K562 (cell line): ENCODE results near the gene MVK. TPM values are rescaled to one million over a fixed set of nuclear protein-coding genes. Genes with fewer than 3 reads are reported as not detected.

ENCODE experiments used
- ATAC-seq: fragments of 200-7000 bp; cut with Tn5 transposase; 3 replicates; pipeline ENCODE4 v1.9.1; 2020; ENCODE audit warnings: moderate library complexity
- BruUV-seq: library from RNA; stranded (reverse); fragments of 400-500 nt; replicated peaks from 2 replicates; lab custom pipeline; 2021; lab: Mats Ljungman, UMichigan
- CTCF ChIA-PET: fragments of 300-600 bp; formaldehyde crosslinking; extraction: SDS; loops from one replicate; lab custom pipeline; 2021; ENCODE audit warnings: low intra/inter-chr PET ratio; lab: Yijun Ruan, JAX
- POLR2A ChIA-PET: fragments of 300-600, 350-650 bp; sonication (Branson Sonifier 250); formaldehyde crosslinking; extraction: SDS; loops from one replicate; lab custom pipeline; 2021; ENCODE audit warnings: antibody characterized with exemption, inconsistent platforms; lab: Yijun Ruan, JAX
- DNase-seq, 4 experiments: peaks; one replicate each; pipeline versions ENCODE4 v3.0.0 to v3.0.0-alpha.2; 2011 to 2018; ENCODE audit warnings: low spot score in 3 of 4, mixed read lengths in 3 of 4; ENCODE audit errors: extremely low read depth in 1 of 4
- FAIRE-seq: peaks from 2 replicates; lab custom pipeline; 2011; peaks lifted over from hg19 to GRCh38; lab: Jason Lieb, UNC
- H2AFZ ChIP-seq: 2 replicates; pipeline ENCODE4 v1.6.0; 2011; ENCODE audit warnings: low read depth, low read length, control low read depth, inconsistent platforms
- H3K27ac ChIP-seq: fragments of 200-600 bp; 3 replicates; pipeline ENCODE4 v1.8.0; 2011; ENCODE audit warnings: low read depth, mild to moderate bottlenecking, control low read depth, inconsistent platforms, low read length, moderate library complexity, mixed read lengths; ENCODE audit errors: extremely low read depth
- H3K27me3 ChIP-seq, 2 experiments: fragments of 300-600 bp in 1 of 2; 2 replicates in 1 of 2; 3 replicates in 1 of 2; pipeline versions ENCODE4 v1.6.0 to v1.8.0; 2011; ENCODE audit warnings: inconsistent platforms in 2 of 2, low read length in 2 of 2, mild to moderate bottlenecking in 1 of 2, mixed read lengths in 1 of 2, moderate library complexity in 1 of 2; ENCODE audit not compliant: control insufficient read depth in 2 of 2, insufficient read depth in 2 of 2
- H3K36me3 ChIP-seq: fragments of 300-600 bp; 3 replicates; pipeline ENCODE4 v1.8.0; 2011; ENCODE audit warnings: mild to moderate bottlenecking, low read length, inconsistent platforms; ENCODE audit not compliant: control insufficient read depth, insufficient read depth
- H3K4me1 ChIP-seq, 2 experiments: fragments of 200-600 bp in 1 of 2; replicated peaks in 1 of 2; 2 replicates in 1 of 2; 3 replicates in 1 of 2; pipeline versions ENCODE4 v1.5.1 to v1.8.0; 2011; ENCODE audit warnings: inconsistent platforms in 2 of 2, low read length in 2 of 2, mild to moderate bottlenecking in 1 of 2, mixed read lengths in 1 of 2, moderate library complexity in 1 of 2; ENCODE audit not compliant: control insufficient read depth in 2 of 2, insufficient read depth in 2 of 2
- H3K4me2 ChIP-seq: 2 replicates; pipeline ENCODE4 v1.6.1; 2011; ENCODE audit warnings: low read length, control low read depth, inconsistent platforms, mixed read lengths; ENCODE audit not compliant: insufficient read depth
- H3K4me3 ChIP-seq: fragments of 200-600 bp; sonication (generic), shearing (Covaris generic); 2 replicates; pipeline ENCODE4 v1.5.1; 2016; ENCODE audit warnings: control low read depth, inconsistent platforms
- H3K79me2 ChIP-seq: fragments of 200-600 bp; 3 replicates; pipeline ENCODE4 v1.8.0; 2011; ENCODE audit warnings: low read length, inconsistent platforms; ENCODE audit not compliant: control insufficient read depth, insufficient read depth
- H3K9ac ChIP-seq, 2 experiments: 2 replicates each; pipeline versions ENCODE4 v1.6.0 to v1.6.1; 2011; ENCODE audit warnings: low read depth in 2 of 2, low read length in 2 of 2, control low read depth in 1 of 2, inconsistent platforms in 1 of 2, mild to moderate bottlenecking in 1 of 2, mixed read lengths in 1 of 2; ENCODE audit not compliant: insufficient read depth in 1 of 2
- H3K9me1 ChIP-seq: one replicate; pipeline ENCODE4 v1.6.0; 2011; ENCODE audit warnings: inconsistent platforms, mild to moderate bottlenecking, low read length, moderate library complexity; ENCODE audit not compliant: control insufficient read depth, insufficient read depth
- H3K9me3 ChIP-seq: replicated peaks from 2 replicates; pipeline ENCODE4 v1.5.1; 2011; ENCODE audit warnings: low read depth, low read length, inconsistent platforms; ENCODE audit not compliant: control insufficient read depth, insufficient read depth
- H4K20me1 ChIP-seq: replicated peaks from 2 replicates; pipeline ENCODE4 v1.6.1; 2011; ENCODE audit warnings: low read length, inconsistent platforms, mixed read lengths; ENCODE audit not compliant: control insufficient read depth, insufficient read depth
- BCOR ChIP-seq: fragments of 450-650 bp; IDR thresholded peaks from 2 replicates; pipeline ENCODE4 v1.6.1; 2016
- CBX3 ChIP-seq, 2 experiments: IDR thresholded peaks; 1 replicate in 1 of 2; 2 replicates in 1 of 2; pipeline ENCODE4 v1.6.1; 2012; ENCODE audit warnings: inconsistent platforms in 2 of 2, low read length in 2 of 2, borderline replicate concordance in 1 of 2, control low read depth in 1 of 2
- HLTF ChIP-seq: fragments of 450-650 bp; IDR thresholded peaks from 2 replicates; pipeline ENCODE4 v1.6.1; 2016
- KDM1A ChIP-seq, 2 experiments: fragments of 450-650 bp; IDR thresholded peaks; 2 replicates each; pipeline ENCODE4 v1.6.1; 2016; ENCODE audit warnings: mild to moderate bottlenecking in 2 of 2
- NR4A1 ChIP-seq, 2 experiments: fragments of 250-450 bp in 1 of 2; fragments of 450-650 bp in 1 of 2; sonication (Bioruptor Pico) in 1 of 2; IDR thresholded peaks; 2 replicates each; pipeline versions ENCODE4 v1.4.0 to v1.6.1; 2016 to 2020; ENCODE audit warnings: mild to moderate bottlenecking in 2 of 2, missing compliant biosample characterization in 1 of 2, missing genetic modification characterization in 1 of 2, moderate library complexity in 1 of 2
- RBFOX2 ChIP-seq: fragments of 200-400 bp; formaldehyde crosslinking; IDR thresholded peaks from 2 replicates; pipeline ENCODE4 v1.6.1; 2017; ENCODE audit warnings: low read depth, mild to moderate bottlenecking, low read length, moderate library complexity
- RBM25 ChIP-seq: fragments of 200-400 bp; formaldehyde crosslinking; IDR thresholded peaks from 2 replicates; pipeline ENCODE4 v1.6.1; 2018; ENCODE audit warnings: low read length, low read depth, moderate library complexity; ENCODE audit not compliant: severe bottlenecking
- SMARCA5 ChIP-seq: fragments of 450-650 bp; IDR thresholded peaks from 2 replicates; pipeline ENCODE4 v1.6.1; 2016
- ZFP36 ChIP-seq: fragments of 150-350 bp; IDR thresholded peaks from 2 replicates; pipeline ENCODE4 v1.6.1; 2018; ENCODE audit warnings: low read length, low read depth; ENCODE audit not compliant: partially characterized antibody
- ZNF76 ChIP-seq: fragments of 250-450 bp; sonication (Bioruptor Pico); IDR thresholded peaks from 2 replicates; pipeline ENCODE4 v1.4.0; 2020; ENCODE audit warnings: mild to moderate bottlenecking, moderate library complexity, borderline replicate concordance
- WGBS: fragments of 100-300 bp; shearing (Covaris generic); methylation state at CpG from one replicate; pipeline ENCODE4 v1.1.6; 2016; ENCODE audit warnings: low coverage, mixed read lengths; ENCODE audit not compliant: insufficient coverage; ENCODE audit errors: missing lambda C conversion rate; 5-methylcytosine and 5-hydroxymethylcytosine counted together
- in situ Hi-C: fragments of 300-500 bp; cut with MboI; formaldehyde crosslinking; loops from 4 replicates; pipeline ENCODE4 v1.15.0; 2018; ENCODE audit warnings: inconsistent platforms, mixed read lengths
- intact Hi-C: fragments of 100-400 bp; cut with micrococcal nuclease; formaldehyde crosslinking; loops from 2 replicates; pipeline ENCODE4 v1.14.2; 2022
- polyA plus RNA-seq, 8 experiments: library from polyadenylated mRNA; depleted of rRNA in 4 of 8; stranded (reverse) in 5 of 8; unstranded in 3 of 8; fragments of >200 nt; fragmentation: Nextera tagmentation in 2 of 8; fragmentation: Illumina TruSeq in 1 of 8; extraction: Ambion mirVana in 2 of 8; extraction: Trizol in 1 of 8; gene quantifications; 2 replicates each; pipeline versions ENCODE4 v1.2.1 to v1.2.3, GENCODE V29; 2011 to 2014; ENCODE audit warnings: inconsistent platforms in 1 of 8, missing spikeins in 1 of 8
- total RNA-seq, 7 experiments: library from RNA; depleted of rRNA in 6 of 7; stranded (reverse); fragments of >200 nt in 6 of 7; fragmentation: Illumina TruSeq in 2 of 7; extraction: Trizol in 2 of 7; gene quantifications; 2 replicates each; pipeline versions ENCODE4 v1.2.1 to v1.2.3, GENCODE V29; 2011 to 2021; ENCODE audit warnings: low replicate concordance in 1 of 7
- TF ChIP-seq, protein P1 (sequence below): IDR thresholded peaks from 3 replicates; pipeline ENCODE4 v1.6.1; 2011; ENCODE audit warnings: borderline replicate concordance, mild to moderate bottlenecking, moderate library complexity; ENCODE audit not compliant: insufficient read length; ENCODE audit errors: extremely low read depth

Gene MVK
- total and polyA plus RNA-seq, 9 of the 15 experiments (the other 6 are each of a cell fraction or from before 2014, with no cell fraction given): 0.41 to 33.6 (median 18.8) TPM

DNA sequence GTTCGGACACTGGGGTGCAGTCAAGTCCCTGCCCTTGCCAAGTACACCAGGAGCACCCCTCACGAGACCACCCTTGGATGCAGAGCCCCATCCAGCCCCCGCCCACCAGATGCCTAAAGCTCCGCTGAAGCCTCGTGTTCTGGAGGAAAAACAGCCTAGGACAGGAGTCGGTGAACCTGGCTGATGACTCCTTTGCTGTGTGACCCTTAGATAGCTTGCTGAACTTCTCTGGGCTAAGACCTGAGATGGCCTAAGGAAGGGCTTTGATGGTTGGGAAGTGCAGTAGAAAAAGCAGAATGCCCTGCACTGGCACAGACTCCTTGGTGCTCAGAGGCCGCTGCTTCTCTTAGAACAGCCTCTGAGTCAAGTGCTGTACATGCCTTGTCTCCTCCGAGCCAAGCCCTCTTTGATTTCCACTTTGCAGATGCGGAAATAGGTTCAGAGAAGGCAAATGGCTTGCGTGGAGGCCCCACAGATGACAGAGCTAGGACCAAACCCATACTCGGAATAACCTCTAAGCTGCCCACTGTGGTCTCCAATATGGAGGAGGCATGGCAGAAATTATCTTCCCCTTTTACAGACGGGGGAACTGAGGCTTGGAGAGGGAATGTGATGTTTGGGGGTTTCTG is 52.3 kb downstream of the MVK start:
- intact Hi-C loops (no loop called here), in situ Hi-C loops (no loop called here)
- POLR2A ChIA-PET: interaction anchor here (1.6 kb wide), 1 partner anchor 28 kb away, joined by 4 read pairs; no protein-coding TSS in a partner anchor
- 2% methylated on average over 12 of the region's 12 CpGs for WGBS
- Histone ChIP-seq H3K27ac (no peak overlapping the region), H3K9me3 (no peaks in the 10 kb centered on the region), H3K4me2 (no peak overlapping the region), H3K36me3 (no peaks in the 10 kb centered on the region), H2AFZ (no peak overlapping the region), H3K9ac (no peak overlapping the region), H3K9me1 (no peaks in the 10 kb centered on the region), H3K79me2 (no peaks in the 10 kb centered on the region), H4K20me1 (peaks cover 10% of the 10 kb centered on the region; the same call in 1 of the 2 replicates), H3K4me3 (no peak overlapping the region), H3K27me3 (peaks cover 11 to 36% of the 10 kb centered on the region in 2 experiments; a peak in 4 of 5 replicates), H3K4me1 (peaks cover 0 to 3% of the 10 kb centered on the region in 2 experiments; a peak in 1 of 5 replicates)
- BruUV-seq: no TSS peak
- CTCF ChIA-PET: no interaction called here
- FAIRE-seq (no peak), ATAC-seq (no peak), DNase-seq (no peak)
- peak; percentile 26 for TF ChIP-seq ZFP36
- no peak for TF ChIP-seq CBX3 (IDR thresholded peaks at IDR 0.05; ENCODE audit: borderline replicate concordance in 1 of 2, low read length in 2 of 2)

DNA sequence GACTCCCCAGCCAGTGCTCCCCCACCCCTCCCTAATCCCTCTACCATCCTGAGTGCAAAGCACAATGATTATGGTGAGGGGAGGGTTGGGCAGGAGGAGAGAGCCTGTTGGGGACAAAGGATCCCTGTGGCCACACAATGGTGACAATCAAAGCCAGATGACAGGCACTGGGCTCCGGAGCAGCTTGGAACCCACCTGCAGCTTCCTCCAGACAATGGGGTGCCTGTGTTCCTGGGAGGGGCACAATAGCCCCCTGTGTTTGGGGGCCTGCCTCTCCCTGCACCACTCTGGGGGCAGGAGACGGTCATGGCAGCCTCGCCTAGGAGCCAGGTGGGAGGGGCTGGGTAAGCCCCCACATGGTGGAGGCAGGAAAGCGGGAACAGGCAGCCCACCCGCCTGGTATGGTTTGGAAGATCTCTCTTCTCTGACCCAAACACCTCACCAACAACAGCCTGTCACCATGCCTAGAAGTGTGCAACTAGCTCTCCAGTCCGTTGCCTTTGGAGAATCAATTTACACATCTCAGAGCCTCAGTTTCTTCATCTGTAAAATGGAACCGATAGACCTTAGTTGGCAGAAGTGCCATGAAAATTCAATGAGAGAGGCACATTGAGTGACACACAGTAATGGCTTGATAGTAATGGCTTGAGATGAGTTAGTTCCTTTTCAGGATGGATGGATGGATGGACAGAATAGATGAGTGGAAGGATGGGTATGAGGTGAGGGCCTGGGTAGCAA is 53.0 kb downstream of the MVK start:
- H4K20me1 ChIP-seq: peaks cover 10% of the 10 kb centered on the region; the same call in 1 of the 2 replicates
- H3K79me2 ChIP-seq: no peaks in the 10 kb centered on the region
- H3K4me2 ChIP-seq: no peak overlapping the region
- H3K36me3 ChIP-seq: no peaks in the 10 kb centered on the region
- no peak for FAIRE-seq
- in situ Hi-C loops (no loop called here), intact Hi-C loops (no loop called here)
- no peak overlapping the region for H2AFZ ChIP-seq
- ATAC-seq: no peak
- peaks cover 7 to 35% of the 10 kb centered on the region in 2 experiments; a peak in 4 of 5 replicates for H3K27me3 ChIP-seq
- H3K9me3 ChIP-seq: no peaks in the 10 kb centered on the region
- H3K9me1 ChIP-seq: no peaks in the 10 kb centered on the region
- no peak overlapping the region for H3K4me3 ChIP-seq
- no peak overlapping the region for H3K9ac ChIP-seq
- TF ChIP-seq SMARCA5 (0 out of 2 replicates have a peak, but pooled peaks have one; percentile 19), RBM25 (peak; percentile 93), ZNF76 (no peak), BCOR (peak; percentile 56), NR4A1 (CRISPR knock-in tag; IDR thresholded peaks at IDR 0.05) (no peak), NR4A1 (tag; IDR thresholded peaks at IDR 0.05) (no peak), KDM1A (IDR thresholded peaks at IDR 0.05) (peak in 1 of 2 experiments; percentile 50; a peak in 1 of 4 replicates), RBFOX2 (no peak), HLTF (no peak)
- TF ChIP-seq, protein P1, sequence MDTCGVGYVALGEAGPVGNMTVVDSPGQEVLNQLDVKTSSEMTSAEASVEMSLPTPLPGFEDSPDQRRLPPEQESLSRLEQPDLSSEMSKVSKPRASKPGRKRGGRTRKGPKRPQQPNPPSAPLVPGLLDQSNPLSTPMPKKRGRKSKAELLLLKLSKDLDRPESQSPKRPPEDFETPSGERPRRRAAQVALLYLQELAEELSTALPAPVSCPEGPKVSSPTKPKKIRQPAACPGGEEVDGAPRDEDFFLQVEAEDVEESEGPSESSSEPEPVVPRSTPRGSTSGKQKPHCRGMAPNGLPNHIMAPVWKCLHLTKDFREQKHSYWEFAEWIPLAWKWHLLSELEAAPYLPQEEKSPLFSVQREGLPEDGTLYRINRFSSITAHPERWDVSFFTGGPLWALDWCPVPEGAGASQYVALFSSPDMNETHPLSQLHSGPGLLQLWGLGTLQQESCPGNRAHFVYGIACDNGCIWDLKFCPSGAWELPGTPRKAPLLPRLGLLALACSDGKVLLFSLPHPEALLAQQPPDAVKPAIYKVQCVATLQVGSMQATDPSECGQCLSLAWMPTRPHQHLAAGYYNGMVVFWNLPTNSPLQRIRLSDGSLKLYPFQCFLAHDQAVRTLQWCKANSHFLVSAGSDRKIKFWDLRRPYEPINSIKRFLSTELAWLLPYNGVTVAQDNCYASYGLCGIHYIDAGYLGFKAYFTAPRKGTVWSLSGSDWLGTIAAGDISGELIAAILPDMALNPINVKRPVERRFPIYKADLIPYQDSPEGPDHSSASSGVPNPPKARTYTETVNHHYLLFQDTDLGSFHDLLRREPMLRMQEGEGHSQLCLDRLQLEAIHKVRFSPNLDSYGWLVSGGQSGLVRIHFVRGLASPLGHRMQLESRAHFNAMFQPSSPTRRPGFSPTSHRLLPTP: no peak
- POLR2A ChIA-PET: interaction anchor here (1.6 kb wide), 1 partner anchor 29 kb away, joined by 4 read pairs; no protein-coding TSS in a partner anchor
- BruUV-seq: no TSS peak
- CTCF ChIA-PET: no interaction called here
- WGBS: 7% methylated on average over 5 of the region's 7 CpGs
- DNase-seq: no peak
- H3K4me1 ChIP-seq: peaks cover 0 to 3% of the 10 kb centered on the region in 2 experiments; a peak in 1 of 5 replicates
- no peak overlapping the region for H3K27ac ChIP-seq
